Neuronal stem cell (in vitro differentiated cells): ENCODE measurements around the gene MX2.
"Not testable (repeated sequence)": the region's sequence is repeated elsewhere in the genome, so short reads cannot be mapped to it uniquely, and the experiment has no call there.

ENCODE experiments used
- DNase-seq: peaks from one replicate; pipeline ENCODE4 v3.0.0-alpha.2; 2013; ENCODE audit warnings: low spot score
- H2AFZ ChIP-seq: one replicate; pipeline ENCODE4 v1.6.1; 2013; ENCODE audit warnings: mild to moderate bottlenecking, low read length, inconsistent platforms
- H2AK5ac ChIP-seq: 2 replicates; pipeline ENCODE4 v1.6.1; 2013; ENCODE audit warnings: low read depth, mild to moderate bottlenecking, inconsistent platforms, low read length, moderate library complexity, mixed read lengths
- H2BK120ac ChIP-seq: 2 replicates; pipeline ENCODE4 v1.6.1; 2013; ENCODE audit warnings: low read depth, mild to moderate bottlenecking, inconsistent platforms, low read length, moderate library complexity, mixed read lengths
- H2BK12ac ChIP-seq: one replicate; pipeline ENCODE4 v1.6.1; 2013; ENCODE audit warnings: low read length, inconsistent platforms
- H2BK15ac ChIP-seq: 2 replicates; pipeline ENCODE4 v1.6.1; 2013; ENCODE audit warnings: mild to moderate bottlenecking, low read length, inconsistent platforms, mixed read lengths
- H2BK5ac ChIP-seq: one replicate; pipeline ENCODE4 v1.6.1; 2013; ENCODE audit warnings: inconsistent platforms, mild to moderate bottlenecking, low read length, moderate library complexity
- H3K14ac ChIP-seq: one replicate; pipeline ENCODE4 v1.6.1; 2013; ENCODE audit warnings: low read length, inconsistent platforms
- H3K18ac ChIP-seq: 2 replicates; pipeline ENCODE4 v1.6.1; 2013; ENCODE audit warnings: low read length, inconsistent platforms
- H3K23ac ChIP-seq: 2 replicates; pipeline ENCODE4 v1.6.1; 2013; ENCODE audit warnings: low read depth, mild to moderate bottlenecking, mixed read lengths, low read length, inconsistent platforms; ENCODE audit not compliant: poor library complexity
- H3K27ac ChIP-seq: replicated peaks from 3 replicates; pipeline ENCODE4 v1.5.1; 2013; ENCODE audit warnings: low read length, inconsistent platforms
- H3K27me3 ChIP-seq, 3 experiments: 2 replicates each; pipeline ENCODE4 v1.6.1; 2013; ENCODE audit warnings: low read length in 3 of 3, mild to moderate bottlenecking in 2 of 3, inconsistent platforms in 1 of 3, low read depth in 1 of 3, mixed read lengths in 1 of 3, moderate library complexity in 1 of 3; ENCODE audit not compliant: control insufficient read depth in 3 of 3, insufficient read depth in 3 of 3
- H3K36me3 ChIP-seq, 2 donors: replicated peaks in 1 of 2; 2 replicates each; pipeline ENCODE4 v1.6.1; 2013; ENCODE audit warnings: low read length in 2 of 2; ENCODE audit not compliant: control insufficient read depth in 2 of 2, insufficient read depth in 2 of 2
- H3K4ac ChIP-seq: 2 replicates; pipeline ENCODE4 v1.6.1; 2013; ENCODE audit warnings: inconsistent platforms, mild to moderate bottlenecking, low read length, moderate library complexity
- H3K4me1 ChIP-seq, 2 donors: 1 replicate in 1 of 2; 2 replicates in 1 of 2; pipeline ENCODE4 v1.6.1; 2013; ENCODE audit warnings: low read length in 2 of 2, low read depth in 1 of 2; ENCODE audit not compliant: control insufficient read depth in 2 of 2, insufficient read depth in 1 of 2
- H3K4me2 ChIP-seq: one replicate; pipeline ENCODE4 v1.6.1; 2013; ENCODE audit warnings: mild to moderate bottlenecking, low read length, inconsistent platforms; ENCODE audit not compliant: insufficient read depth, poor library complexity, severe bottlenecking
- H3K4me3 ChIP-seq, 2 donors: 2 replicates each; pipeline ENCODE4 v1.5.1; 2013; ENCODE audit warnings: low read length in 2 of 2, mild to moderate bottlenecking in 2 of 2, inconsistent platforms in 1 of 2, moderate library complexity in 1 of 2
- H3K79me1 ChIP-seq: one replicate; pipeline ENCODE4 v1.6.1; 2013; ENCODE audit warnings: low read depth, mild to moderate bottlenecking, inconsistent platforms, low read length, moderate library complexity
- H3K9ac ChIP-seq: one replicate; pipeline ENCODE4 v1.6.1; 2013; ENCODE audit warnings: mild to moderate bottlenecking, low read depth, low read length, inconsistent platforms; ENCODE audit not compliant: poor library complexity
- H3K9me3 ChIP-seq, 2 donors: replicated peaks in 1 of 2; 2 replicates each; pipeline versions ENCODE3 to v1.6.1; 2013; ENCODE audit warnings: low read length in 2 of 2, mild to moderate bottlenecking in 2 of 2, inconsistent platforms in 1 of 2, low read depth in 1 of 2, mixed read lengths in 1 of 2, moderate library complexity in 1 of 2; ENCODE audit not compliant: control insufficient read depth in 2 of 2, insufficient read depth in 1 of 2
- H4K8ac ChIP-seq: one replicate; pipeline ENCODE4 v1.6.1; 2013; ENCODE audit warnings: low read depth, mild to moderate bottlenecking, inconsistent platforms, low read length, moderate library complexity
- H4K91ac ChIP-seq: one replicate; pipeline ENCODE4 v1.6.1; 2013; ENCODE audit warnings: low read length, low read depth, mild to moderate bottlenecking, inconsistent platforms; ENCODE audit not compliant: poor library complexity
- WGBS, 2 donors: extraction: QIAGEN DNeasy Blood & Tissue Kit; methylation state at CpG; one replicate each; pipeline ENCODE4 v1.1.7; 2013; ENCODE audit warnings: missing lambda C conversion rate in 2 of 2, mixed read lengths in 1 of 2; ENCODE audit not compliant: insufficient read length in 2 of 2, insufficient replicate concordance in 1 of 2; ENCODE audit errors: extremely low coverage in 2 of 2; 5-methylcytosine and 5-hydroxymethylcytosine counted together

MX2 gene

DNA sequence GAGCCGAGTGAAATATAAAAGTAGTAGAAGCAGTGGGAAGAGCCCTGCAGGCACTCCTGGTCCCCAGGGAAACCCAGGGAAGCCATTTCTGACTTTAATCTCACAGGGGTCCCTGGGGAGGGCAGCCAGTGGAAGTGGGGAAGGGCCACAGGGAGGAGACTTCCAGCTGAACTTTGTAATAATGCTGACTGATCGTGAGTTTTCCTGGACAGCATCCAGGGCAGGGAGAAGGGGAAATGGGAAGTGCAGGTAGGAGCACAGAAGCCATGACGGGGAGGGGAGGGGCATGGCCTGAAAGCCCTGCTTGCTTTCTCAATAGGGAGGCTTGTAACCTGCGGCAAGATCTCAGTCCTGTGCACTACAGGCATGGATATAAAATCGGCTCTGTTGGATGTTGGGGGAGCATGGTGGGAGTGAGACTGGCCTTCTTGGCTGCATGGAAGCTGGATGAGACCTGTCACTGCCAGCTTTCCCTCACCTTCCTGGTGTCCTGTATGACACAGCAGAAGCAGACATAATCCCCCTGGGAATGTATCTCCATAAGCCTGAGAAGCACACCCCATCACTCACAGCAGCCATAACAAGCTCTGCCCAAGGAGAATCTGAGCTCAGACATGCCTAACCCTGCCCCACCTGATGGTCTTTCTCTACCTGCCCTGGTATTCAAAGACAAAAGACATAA lies 49.1 kb downstream of the MX2 start:
- Histone ChIP-seq H3K14ac (no peak overlapping the region), H2BK5ac (no peak overlapping the region), H2AFZ (no peak overlapping the region), H2AK5ac (no peak overlapping the region), H4K91ac (no peak overlapping the region), H3K79me1 (no peaks in the 10 kb centered on the region), H3K9me3 (no peaks in the 10 kb centered on the region), H3K23ac (peak overlapping the region; percentile 8), H3K18ac (no peak overlapping the region), H2BK120ac (no peak overlapping the region), H3K9ac (no peak overlapping the region), H3K4ac (no peak overlapping the region), H3K36me3 (no peaks in the 10 kb centered on the region), H4K8ac (peak overlapping the region; percentile 43), H2BK12ac (no peak overlapping the region), H2BK15ac (no peak overlapping the region), H3K4me2 (no peak overlapping the region), H3K27ac (no peak overlapping the region), H3K4me3 (no peak overlapping the region), H3K27me3 (no peaks in the 10 kb centered on the region), H3K4me1 (peaks cover 0 to 2% of the 10 kb centered on the region in 2 donors)
- DNase-seq: no peak
- no CpG with 5 or more reads among the region's 5 CpGs for WGBS, 2 donors

DNA sequence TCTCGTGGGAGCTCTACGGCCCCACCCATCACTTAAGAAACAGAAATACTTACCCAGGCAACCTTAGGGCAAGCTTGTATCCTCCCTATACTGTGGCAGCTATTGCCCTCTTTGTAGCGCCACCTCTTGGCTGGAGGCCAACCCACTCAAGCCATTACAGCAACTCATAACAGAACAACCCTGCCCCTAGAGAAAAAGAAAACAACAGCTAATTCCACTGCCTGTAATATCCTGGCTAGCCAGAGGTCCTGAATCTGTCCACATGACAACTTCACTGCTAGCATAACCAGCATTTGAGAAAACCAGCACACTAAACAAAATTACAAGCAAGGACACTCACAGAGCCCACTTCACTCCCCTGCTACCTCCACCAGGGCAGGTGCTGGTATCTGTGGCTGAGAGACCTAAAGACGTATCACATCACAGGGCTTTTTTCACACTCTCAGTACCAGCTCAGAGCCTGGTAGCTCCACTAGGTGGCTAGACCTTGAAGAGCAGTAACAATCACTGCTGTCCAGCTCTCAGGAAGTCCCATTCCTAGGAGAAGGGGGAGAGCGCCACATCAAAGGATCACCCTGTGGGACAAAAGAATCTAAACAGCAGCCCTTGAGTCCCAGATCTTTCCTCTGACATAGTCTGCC lies 49.7 kb downstream of the MX2 start:
- Histone ChIP-seq H3K18ac (no peak overlapping the region), H3K9ac (no peak overlapping the region), H3K9me3 (no peaks in the 10 kb centered on the region), H3K27me3 (no peaks in the 10 kb centered on the region), H3K23ac (no peak overlapping the region), H3K27ac (no peak overlapping the region), H4K8ac (no peak overlapping the region), H3K4ac (no peak overlapping the region), H2BK120ac (no peak overlapping the region), H2AFZ (no peak overlapping the region), H3K4me3 (no peak overlapping the region), H3K4me2 (no peak overlapping the region), H2BK12ac (no peak overlapping the region), H4K91ac (no peak overlapping the region), H3K79me1 (no peaks in the 10 kb centered on the region), H2BK15ac (no peak overlapping the region), H2BK5ac (no peak overlapping the region), H3K14ac (no peak overlapping the region), H3K36me3 (no peaks in the 10 kb centered on the region), H2AK5ac (no peak overlapping the region), H3K4me1 (peaks cover 0 to 2% of the 10 kb centered on the region in 2 donors)
- no CpG with 5 or more reads among the region's 5 CpGs for WGBS, 2 donors
- no peak for DNase-seq

DNA sequence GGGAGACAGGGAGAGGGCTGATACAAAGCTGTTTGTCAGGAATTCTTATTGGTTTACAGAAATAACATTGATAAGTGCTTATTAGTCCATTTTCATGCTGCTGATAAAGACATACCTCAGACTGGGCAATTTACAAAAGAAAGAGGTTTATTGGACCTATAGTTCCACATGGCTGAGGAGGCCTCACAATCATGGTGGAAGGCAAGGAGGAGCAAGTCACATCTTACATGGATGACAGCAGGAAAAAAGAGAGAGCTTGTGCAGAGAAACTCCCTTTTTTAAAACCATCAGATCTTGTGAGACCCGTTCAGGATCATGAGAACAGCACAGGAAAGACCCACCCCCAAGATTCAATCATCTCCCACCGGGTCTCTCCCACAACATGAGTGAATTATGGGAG lies 55.7 kb downstream of the MX2 start:
- H3K9me3 ChIP-seq: not testable (repeated sequence)

DNA sequence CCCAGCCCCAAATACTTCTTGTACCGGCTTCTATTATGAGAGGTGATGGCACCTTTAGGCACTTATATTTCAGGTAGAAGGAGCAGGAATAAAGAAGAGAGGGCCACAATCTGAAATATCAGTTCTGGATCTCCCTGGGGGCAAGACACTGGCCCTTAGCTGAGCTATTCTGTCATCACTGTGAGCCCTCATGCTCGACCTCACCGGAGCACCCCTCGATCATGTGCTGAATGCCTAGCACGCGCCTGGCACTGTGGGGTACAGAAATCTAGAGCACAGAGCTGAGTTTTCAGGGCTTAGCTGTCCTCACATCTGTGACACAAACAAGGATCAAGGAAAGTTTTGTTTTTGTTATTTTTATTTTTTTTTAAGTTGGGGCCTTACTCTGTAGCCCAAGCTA lies 56.6 kb downstream of the MX2 start:
- no peak overlapping the region for H3K23ac ChIP-seq
- no peaks in the 10 kb centered on the region for H3K27me3 ChIP-seq
- no peaks in the 10 kb centered on the region for H3K79me1 ChIP-seq
- no peak overlapping the region for H2BK120ac ChIP-seq
- no peak overlapping the region for H4K91ac ChIP-seq
- no peak overlapping the region for H3K14ac ChIP-seq
- H2AFZ ChIP-seq: no peak overlapping the region
- no peak overlapping the region for H3K18ac ChIP-seq
- no peak for DNase-seq
- no CpG with 5 or more reads among the region's 6 CpGs for WGBS, 2 donors
- H3K27ac ChIP-seq: no peak overlapping the region
- H2BK15ac ChIP-seq: no peak overlapping the region
- no peak overlapping the region for H3K4me2 ChIP-seq
- H3K36me3 ChIP-seq: no peaks in the 10 kb centered on the region
- no peak overlapping the region for H2BK5ac ChIP-seq
- H2BK12ac ChIP-seq: no peak overlapping the region
- H2AK5ac ChIP-seq: no peak overlapping the region
- no peak overlapping the region for H3K4me3 ChIP-seq
- H3K9me3 ChIP-seq: no peaks in the 10 kb centered on the region
- H4K8ac ChIP-seq: no peak overlapping the region
- peaks cover 0 to 2% of the 10 kb centered on the region in 2 donors for H3K4me1 ChIP-seq
- no peak overlapping the region for H3K4ac ChIP-seq
- no peak overlapping the region for H3K9ac ChIP-seq

More for the DNA sequence above, 55.7 kb downstream of the MX2 start:
- not testable (repeated sequence) for H3K27ac ChIP-seq, H3K4ac ChIP-seq, DNase-seq, H2AFZ ChIP-seq, H2BK15ac ChIP-seq, H3K14ac ChIP-seq, H3K23ac ChIP-seq, H3K27me3 ChIP-seq, H3K4me1 ChIP-seq, H2BK12ac ChIP-seq, H3K36me3 ChIP-seq, H3K18ac ChIP-seq, H3K9ac ChIP-seq, H3K4me2 ChIP-seq, H3K4me3 ChIP-seq, H4K91ac ChIP-seq, H2BK5ac ChIP-seq, H2AK5ac ChIP-seq, H4K8ac ChIP-seq, H2BK120ac ChIP-seq, H3K79me1 ChIP-seq
- no CpG with 5 or more reads among the region's 2 CpGs for WGBS, 2 donors
